Measurements from ENCODE around the gene GNAO1.
A peak's percentile ranks its signal among the peaks of the same experiment; 100 is the strongest.

Gene GNAO1

DNA sequence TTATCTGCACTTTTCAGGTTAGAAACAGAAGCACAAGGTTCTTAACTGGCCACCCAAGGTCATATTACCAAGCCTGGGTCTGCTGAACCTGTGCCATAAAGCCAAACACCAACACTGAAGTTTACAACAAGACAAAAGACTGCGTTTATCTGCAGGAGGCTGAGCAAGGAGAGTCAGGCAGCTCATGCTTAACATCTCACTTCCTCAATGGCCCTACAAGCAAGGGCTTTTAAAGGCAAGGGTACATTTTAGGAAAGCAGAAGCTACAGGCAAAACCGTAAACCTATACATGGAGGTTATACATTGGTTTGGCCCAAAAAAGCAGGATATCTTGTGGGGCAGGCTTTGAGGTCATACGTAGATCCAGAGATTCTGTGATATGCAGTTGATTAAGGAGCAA is 91.2 kb downstream of the GNAO1 start:
- no peak for DNase-seq (ENCODE audit: insufficient read length, low spot score)
- FAIRE-seq = no peak

DNA sequence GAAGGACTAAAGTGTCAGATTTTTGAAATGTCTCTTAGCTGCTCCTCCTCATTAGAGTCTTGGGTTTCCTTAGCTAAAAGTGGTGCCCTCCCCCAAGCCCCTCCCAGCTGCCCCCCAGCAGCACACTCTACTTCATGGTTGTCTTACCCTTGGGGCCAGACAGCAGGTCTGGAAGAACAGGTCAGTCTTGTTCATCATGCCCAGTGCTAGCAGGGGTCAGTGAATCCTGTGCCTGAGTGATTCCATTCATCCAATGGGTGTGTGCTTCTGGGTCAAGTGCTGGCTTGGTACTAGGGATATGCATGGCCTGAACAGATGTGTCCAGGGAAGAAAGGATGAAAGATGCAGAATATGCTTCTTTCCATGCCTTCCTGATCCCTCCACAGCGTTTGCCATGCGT is 93.2 kb downstream of the GNAO1 start:
- DNase-seq (ENCODE audit: insufficient read length, low spot score) = no peak

DNA sequence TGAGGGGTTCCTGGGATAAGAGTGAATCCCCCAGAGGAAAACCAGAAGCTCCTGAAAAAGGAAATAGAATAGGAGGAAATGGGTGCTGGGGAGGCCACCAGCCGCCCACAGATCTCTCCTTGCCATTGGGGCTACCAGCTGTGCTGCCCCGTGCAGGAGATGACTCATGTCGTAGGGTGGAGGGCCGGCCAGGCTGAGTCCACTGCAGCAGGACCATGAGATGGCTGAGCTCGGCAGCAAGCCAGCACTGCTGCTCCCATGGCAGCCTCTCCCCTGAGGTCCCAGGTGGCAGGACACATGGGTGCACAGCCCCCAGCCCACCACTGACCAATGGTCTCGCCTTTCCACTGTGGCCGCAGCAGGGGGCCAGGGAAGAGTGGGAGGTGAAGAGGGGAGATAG is 95.5 kb downstream of the GNAO1 start:
- FAIRE-seq (no peak), DNase-seq (ENCODE audit: insufficient read length, low spot score) (no peak)

More for the DNA sequence above, 93.2 kb downstream of the GNAO1 start:
- FAIRE-seq = peak; percentile 23

DNA sequence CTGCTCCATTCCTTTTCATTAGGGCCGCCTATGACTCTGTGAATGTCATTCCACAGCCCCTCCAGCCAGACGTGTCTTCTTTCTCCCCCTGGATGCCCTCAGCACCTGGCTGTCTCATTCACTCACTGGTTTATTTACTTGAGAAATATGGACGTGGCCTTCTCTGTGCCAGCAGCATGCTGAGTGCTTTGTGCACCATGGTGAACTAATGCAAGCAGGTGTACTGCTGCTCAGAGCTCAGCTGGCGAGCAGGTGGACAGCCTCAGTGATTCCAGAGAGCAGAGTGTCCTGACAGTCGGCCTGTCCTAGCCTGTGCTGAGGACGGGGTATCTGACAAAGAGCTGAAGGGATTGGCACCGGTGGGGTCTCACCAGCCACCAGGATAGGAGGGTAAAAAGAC is 96.7 kb downstream of the GNAO1 start:
- DNase-seq (ENCODE audit: insufficient read length, low spot score) = no peak
- FAIRE-seq = no peak

DNA sequence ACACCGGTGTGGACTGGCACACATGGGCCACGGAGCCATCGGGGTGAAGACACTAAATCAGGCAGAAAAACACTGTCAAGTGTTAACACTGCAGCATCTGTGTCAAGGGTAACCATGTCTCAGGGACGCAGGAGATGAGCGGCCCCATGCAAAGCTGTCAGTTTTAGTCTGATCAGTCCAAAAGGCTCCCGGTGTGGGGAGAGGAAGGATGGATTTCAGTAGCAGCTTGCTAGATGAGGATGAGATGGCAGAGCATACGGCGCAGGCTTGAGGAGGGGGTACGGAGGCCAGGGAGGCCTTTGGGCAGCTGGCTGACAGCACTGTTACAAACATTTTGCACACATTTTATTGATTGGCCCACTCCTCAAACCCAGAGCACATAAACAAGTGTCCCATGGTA is 98.1 kb downstream of the GNAO1 start:
- FAIRE-seq = no peak

DNA sequence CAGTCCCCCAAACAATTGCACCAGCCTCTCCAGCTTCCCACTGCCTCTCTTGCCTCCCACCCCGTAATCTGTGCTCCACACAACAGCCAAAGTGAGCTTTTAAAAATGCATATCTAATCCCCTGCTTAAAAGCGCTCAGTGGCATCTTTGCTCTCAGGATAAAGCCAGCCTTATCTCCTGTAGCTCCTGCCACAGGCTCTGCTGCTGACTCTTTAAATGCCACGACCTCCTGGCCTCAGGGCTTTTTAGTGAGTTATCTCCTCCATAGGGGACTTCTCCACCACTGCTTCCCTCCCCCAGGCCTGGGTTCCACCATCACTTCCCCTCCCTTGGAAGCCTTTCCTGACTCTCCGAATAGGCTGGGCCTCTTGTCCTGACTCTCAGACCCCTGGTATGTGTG is 98.6 kb downstream of the GNAO1 start:
- no peak for FAIRE-seq
- DNase-seq (ENCODE audit: insufficient read length, low spot score) = no peak

More for the DNA sequence above, 98.1 kb downstream of the GNAO1 start:
- DNase-seq (ENCODE audit: insufficient read length, low spot score) = no peak

DNA sequence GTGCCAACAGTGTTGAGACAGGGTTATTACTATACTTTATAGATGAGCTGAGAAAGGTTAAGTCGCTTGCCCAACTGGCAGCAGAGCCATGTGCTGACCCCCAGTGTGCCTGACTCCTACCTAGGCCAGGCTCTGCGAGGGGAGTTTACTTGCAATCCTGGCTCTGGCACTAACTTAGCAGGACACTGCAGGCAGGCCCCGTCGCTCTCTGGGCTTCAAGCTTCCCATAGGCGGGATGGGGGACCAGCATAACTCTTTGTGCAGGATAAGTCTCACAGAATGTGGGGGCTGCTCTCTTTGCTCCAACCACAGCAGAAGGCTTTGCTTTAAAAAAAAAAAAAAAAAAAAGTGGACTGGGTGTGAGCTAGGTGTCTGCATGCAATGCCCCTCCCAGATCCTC is 102.7 kb downstream of the GNAO1 start:
- FAIRE-seq = no peak
- DNase-seq (ENCODE audit: insufficient read length, low spot score) = no peak

DNA sequence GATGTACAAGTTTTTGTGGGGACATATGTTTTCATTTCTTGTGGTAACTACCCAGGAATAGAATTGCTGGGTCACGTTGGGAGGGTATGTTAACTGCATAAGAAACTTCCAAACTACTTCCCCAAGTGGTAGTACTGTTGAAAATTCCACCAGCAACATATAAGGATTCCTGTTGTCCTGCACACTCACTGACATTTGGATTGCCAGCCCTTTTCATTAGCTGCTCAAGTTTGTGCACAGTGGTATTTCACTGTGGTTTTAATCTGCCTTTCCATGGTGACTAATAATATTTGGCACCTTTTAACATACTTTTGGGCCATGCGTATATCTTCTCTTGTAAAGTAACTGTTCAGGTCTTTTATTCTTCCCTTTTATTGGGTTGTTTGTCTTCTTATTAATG is 103.3 kb downstream of the GNAO1 start:
- FAIRE-seq (no peak), DNase-seq (ENCODE audit: insufficient read length, low spot score) (no peak)

DNA sequence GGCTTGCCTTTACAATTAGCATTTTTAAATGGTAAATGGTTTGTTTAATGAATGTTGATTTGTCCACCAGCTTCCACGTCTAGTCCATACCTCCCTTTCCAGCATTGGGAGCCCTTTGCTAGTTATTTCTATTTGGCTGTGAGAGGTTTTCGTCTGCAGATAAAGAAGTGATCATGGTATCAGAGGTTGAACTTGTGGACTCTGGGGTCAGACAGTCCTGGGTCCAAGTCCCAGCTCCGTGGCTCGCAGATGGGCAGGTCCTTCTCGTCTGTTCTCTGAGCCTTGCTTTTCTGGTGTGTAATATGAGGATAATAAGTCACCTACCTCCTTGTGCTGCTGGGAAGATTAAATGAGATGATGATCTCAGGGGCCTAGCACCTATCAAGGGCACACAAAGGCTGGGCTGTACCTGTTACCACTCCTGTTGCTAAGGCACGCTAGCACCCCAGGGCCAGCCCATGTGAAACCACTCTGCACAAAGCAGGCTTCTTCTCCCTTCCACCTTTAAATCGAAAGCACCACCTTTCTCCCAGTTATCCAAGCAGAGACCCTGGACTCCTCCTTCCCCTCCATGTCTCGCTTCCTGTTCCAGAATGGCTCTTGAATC is 103.9 kb downstream of the GNAO1 start:
- FAIRE-seq (no peak), DNase-seq (ENCODE audit: insufficient read length, low spot score) (no peak)

DNA sequence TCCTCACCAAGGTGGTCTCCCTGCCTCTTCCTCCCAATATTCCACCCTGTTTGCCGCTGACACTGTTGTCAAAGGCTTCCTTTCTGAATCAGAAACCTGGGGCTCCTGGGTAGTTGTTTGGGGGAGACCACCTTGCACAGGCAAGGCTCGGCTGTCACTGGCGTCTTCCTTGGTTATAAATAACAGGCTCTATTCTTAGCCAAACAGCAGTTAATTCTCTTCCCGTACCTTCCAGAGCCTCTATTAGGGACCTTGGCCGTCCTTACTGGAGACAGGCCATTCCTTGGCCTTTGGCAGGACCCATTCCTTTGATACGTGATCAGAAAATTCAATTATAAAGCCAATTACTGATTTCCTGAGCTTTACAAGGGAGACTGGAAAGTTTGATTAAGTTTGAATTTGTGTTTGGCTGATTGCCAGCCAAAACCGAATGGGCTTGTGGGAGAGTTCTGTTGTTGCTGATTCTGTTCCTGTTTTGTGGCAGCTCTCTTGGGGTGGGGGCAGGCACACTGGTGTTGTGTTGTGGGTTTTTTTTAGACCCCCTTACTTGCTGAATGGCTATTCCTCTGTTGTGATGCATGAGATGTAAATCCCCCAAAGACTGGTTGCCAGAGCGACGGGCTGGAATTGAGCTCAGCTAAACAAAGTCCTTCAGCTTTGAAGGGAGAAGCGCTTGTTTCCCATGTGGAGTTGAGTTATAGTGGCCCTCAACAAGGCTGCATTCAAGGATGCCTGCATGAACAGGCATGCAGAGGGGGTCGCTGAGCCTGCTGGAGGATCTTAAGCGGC is 104.6 kb downstream of the GNAO1 start:
- FAIRE-seq = no peak
- no peak for DNase-seq (ENCODE audit: insufficient read length, low spot score)

DNA sequence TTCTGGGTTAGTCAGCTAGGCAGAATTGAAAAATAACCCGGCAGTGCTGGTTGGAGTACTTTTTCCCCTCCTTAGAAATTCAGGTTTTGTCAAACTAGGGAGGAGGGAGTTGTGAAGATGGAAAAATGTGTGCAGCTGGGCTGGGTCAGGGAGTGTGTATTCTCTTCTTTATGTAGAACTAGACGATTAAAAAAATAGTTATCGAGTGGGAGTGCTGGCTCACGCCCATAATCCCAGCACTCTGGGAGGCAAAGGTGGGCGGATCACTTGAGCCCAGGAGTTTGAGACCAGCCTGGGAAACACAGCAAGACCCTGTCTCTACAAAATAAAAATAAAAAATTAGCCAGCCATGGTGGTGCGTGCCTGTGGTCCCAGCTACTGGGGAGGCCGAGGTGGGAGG is 106.4 kb downstream of the GNAO1 start:
- DNase-seq (ENCODE audit: insufficient read length, low spot score) (no peak), FAIRE-seq (no peak)

DNA sequence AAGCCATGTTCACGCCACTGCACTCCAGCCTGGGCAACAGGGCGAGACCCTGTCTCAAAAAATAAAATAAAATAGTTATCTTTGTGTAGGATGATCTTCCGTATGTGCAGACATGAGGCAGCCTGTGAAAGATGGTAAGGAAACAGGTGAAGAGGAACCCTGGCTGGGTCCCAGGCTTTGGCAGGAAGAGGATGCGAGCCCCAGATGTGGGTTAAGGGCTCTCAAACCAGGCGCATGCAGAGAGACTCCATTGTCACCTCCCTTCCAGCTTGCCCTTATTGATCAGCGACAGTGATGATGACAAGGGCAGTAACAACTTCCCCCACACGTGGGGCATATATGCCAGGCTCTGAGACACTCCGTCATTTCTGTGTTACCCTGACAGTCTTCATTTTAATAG is 106.8 kb downstream of the GNAO1 start:
- FAIRE-seq = no peak
- no peak for DNase-seq (ENCODE audit: insufficient read length, low spot score)

DNA sequence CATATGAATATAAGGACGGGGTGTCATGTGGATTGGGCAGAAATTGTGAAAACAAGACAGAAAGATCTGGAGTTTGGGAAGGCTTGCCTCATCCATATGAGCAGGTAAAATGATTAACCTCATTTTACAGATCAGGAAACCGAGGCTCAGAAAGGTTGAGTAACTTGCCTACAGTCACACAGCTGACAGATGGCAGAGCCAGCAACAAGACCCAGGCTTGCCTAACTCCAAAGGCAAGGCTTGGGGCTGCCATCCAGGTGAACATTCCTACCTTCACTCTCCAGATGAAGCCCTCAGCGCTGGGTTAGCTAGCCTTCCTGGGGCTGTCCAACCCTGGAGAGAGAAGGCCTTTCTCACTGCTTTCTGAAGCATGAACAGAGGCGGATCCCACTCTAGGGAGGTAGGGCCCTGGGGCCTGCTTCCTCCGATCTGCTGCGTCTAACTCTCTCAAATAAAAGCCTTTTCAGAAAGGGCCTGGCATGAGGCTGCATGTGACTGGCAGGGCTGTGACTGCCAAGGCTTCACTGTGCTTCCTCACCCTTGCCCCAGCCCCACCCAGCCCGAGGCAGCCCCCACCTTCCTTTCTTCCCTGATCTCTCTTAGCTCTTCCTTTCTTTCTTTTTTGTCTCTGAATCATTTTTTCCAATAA is 107.8 kb downstream of the GNAO1 start:
- FAIRE-seq (no peak), DNase-seq (ENCODE audit: insufficient read length, low spot score) (no peak)

DNA sequence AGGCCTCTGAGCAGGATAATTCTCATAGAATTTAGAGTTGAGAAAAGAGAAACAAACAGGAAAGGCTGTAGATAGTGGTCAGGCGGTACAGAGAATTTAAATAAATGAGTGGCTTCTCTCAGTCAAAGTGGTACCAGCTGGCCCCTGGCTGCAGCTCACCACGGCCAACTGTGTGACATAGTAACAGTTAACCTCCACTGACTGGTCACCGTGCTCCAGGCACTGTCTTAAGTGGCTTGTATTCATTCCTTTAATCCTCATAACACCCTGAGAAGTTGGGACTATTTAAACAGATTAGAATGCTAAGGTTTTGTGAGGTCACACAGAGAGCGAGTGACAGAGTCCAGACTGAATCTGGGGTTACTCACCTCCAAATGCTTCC is 108.9 kb downstream of the GNAO1 start:
- no peak for DNase-seq (ENCODE audit: insufficient read length, low spot score)
- FAIRE-seq = peak; percentile 23

DNA sequence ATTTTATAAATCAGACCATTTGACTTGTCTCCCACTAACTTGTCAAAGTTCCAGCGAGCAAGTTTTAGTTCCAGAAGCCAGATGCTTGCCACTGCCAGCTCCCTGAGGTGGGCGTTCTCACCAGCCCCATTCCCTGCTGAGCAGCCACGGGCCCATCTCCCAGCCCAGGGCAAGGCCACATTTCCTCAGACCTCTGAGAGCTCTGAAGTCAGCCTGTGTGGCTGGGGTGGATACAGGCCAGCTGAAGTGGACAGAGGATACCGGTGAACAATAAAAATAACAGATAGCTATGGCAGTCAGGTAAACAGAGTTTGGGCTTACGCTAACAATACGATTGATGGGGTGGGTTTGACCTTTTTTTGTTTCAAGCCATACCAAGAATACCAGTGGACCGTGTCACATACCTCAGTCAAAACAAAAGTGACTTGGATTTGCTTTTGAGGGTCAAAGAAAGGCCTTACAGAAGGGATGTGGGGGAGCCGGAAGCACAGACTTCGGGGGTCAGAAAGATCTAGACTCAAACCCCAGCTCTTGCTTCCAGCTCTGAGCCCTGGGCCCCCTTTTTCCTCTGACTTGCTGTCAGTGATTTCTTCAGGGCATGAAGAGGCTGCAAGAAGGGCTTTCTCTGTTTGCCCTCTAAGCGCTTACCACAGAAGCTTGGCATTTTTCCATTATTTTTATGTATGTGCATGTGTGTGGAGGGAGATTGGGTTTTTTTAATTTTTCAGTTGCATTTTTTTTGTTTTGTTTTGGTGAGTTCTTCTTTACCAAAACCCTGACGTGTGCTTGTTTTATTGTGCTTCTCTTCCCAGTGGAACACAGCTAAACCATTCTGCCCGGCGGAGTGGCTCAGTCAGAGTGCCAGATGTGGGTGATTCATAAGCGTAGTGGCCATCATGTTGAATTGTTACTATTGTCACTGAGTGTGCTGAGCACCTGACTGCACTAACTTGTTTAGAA is 109.9 kb downstream of the GNAO1 start:
- DNase-seq (ENCODE audit: insufficient read length, low spot score) = no peak
- no peak for FAIRE-seq

DNA sequence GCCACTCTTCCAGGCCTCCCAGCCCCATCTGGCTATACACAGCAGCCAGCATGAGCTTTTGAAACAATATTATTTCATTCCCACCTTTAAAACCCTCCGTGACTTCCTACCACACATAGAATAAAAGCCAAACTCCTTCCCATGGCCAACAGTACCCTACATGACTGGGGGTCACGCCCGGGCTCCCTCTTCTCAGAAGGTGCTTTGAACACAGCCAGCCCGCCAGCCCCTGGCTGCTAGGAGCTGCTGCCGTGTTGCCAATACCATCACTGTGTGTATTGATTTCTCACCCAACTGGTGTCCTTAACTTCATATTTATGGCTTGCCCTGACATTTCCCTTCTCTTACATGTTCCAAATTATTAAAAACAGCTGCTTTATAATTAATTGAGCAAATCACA is 111.2 kb downstream of the GNAO1 start:
- DNase-seq (ENCODE audit: insufficient read length, low spot score) (no peak), FAIRE-seq (no peak)

DNA sequence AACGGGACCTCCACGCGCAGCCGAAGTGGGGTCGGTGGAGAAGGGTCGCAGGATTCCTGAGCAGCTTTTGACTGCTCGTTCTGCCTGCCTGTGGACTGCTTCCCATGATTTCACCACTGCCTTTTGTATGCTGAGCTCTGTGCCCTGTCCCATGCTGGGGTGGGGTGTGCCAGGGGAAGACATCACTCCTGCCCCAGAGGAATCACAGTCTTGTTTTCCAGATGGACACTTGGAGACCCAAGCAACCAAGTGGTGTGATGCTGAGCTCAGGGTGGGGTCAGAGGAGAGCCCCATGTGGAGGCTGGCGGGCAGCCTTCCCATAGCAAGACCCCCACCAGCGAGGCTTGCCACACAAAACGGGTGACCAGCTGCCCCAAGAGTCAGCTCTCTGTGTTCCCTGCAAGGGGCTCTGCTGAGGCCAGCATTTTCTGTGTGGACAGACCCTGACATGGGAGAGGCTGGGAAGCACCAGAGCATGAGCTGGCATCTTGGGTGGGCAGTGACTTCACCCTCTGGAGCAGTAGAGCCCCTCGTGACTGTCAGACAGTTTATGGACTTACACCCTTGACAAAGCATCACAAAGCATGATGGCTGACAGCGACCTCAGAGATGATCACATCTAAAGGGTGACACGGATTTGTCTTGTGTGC is 111.9 kb downstream of the GNAO1 start:
- no peak for DNase-seq (ENCODE audit: insufficient read length, low spot score)
- no peak for FAIRE-seq

DNA sequence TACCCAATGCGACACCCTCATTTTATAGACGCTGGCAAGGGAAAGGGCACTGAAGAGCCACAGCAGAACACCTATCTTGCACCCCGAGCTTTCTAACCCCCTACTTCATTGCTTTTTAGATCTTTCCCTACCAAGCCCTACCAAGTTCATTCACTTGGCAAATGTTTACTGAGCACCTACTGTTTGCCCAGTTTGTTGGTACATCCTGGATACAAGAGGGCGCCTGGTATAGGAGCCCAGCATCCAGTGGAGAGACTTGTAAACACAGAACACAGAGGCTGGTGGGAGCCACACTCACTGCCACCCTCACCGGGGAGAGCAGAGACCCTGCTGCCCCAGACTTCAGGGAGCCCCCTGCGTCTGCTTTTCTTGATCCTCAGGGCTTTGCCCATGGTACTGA is 112.6 kb downstream of the GNAO1 start:
- DNase-seq (ENCODE audit: insufficient read length, low spot score) (no peak), FAIRE-seq (no peak)

DNA sequence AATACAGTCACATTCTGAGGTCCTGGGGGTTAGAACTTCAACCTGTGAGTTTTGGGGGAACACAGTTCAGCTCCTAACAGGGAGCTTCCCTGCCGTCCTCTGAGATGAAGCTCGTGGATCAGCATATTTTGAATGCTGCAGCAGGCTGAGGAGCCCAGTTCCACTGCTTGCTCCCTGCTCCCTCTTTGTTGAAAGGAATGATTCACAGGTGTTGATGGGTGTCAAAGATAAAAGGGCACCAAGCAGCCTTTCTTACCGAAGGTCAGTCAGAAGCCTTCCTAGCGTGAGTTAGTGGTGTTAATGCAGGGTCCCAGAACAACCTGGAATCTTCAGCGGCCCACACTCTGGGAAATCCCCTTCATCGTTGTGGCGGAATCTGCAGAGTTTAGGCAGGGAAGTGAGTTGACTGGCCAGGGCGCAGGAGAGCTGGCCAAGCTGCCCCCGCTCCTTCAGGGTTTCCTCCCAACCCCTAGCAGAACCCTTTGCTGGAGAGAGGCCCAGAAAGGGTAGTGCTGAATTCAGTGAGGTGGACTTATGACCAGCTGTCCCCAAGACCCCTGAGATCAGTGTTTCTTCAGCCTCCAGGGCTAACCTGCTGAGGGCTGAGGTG is 114.8 kb downstream of the GNAO1 start:
- DNase-seq (ENCODE audit: insufficient read length, low spot score) (no peak), FAIRE-seq (no peak)
